OCI-LY1 (cell line): ENCODE data around the gene MCCC1.
"Not testable (repeated sequence)": the region's sequence is repeated elsewhere in the genome, so short reads cannot be mapped to it uniquely, and the experiment has no call there.

Experiments
- CTCF ChIP-seq: fragments of 200-600 bp; sonication (generic), shearing (Covaris generic); IDR thresholded peaks from 2 replicates; pipeline ENCODE4 v1.5.1; 2017; ENCODE audit warnings: mild to moderate bottlenecking, antibody characterized with exemption, low read length, moderate library complexity, mixed read lengths
- EZH2 ChIP-seq: fragments of 200-600 bp; sonication (generic), shearing (Covaris generic); IDR thresholded peaks from 2 replicates; pipeline ENCODE4 v1.8.0; 2017; ENCODE audit warnings: borderline replicate concordance, mixed run types, mild to moderate bottlenecking, antibody characterized with exemption, low read length, moderate library complexity, mixed read lengths

GRCh38 chr3:183103950-183104349, 4.7 kb upstream of the MCCC1 start:
- not testable (repeated sequence) for TF ChIP-seq CTCF, EZH2
